ENCODE data around the gene LRRC47.

LRRC47 gene

GRCh38 chr1:3732434-3733093, 63.7 kb downstream of the LRRC47 start:
- DNase-seq (ENCODE audit: low read depth), result no peak

- no peak for DNase-seq (ENCODE audit: low read depth)
These were observed 64.5 kb downstream of the LRRC47 start for GRCh38 chr1:3731583-3732433.

GRCh38 chr1:3730543-3731247, 65.6 kb downstream of the LRRC47 start:
- DNase-seq (ENCODE audit: low read depth), result no peak

- DNase-seq (ENCODE audit: low read depth), result no peak
These were observed 66.4 kb downstream of the LRRC47 start for GRCh38 chr1:3729594-3730542.
